HepG2 (cell line): ENCODE data around the gene TAF1C. TPM values are rescaled to one million over a fixed set of nuclear protein-coding genes. Genes with fewer than 3 reads are reported as not detected.

ENCODE experiments used
- ARID2 ChIP-seq: sonication (generic); formaldehyde crosslinking; IDR thresholded peaks from 2 replicates; pipeline ENCODE4 v1.8.1; 2022; ENCODE audit warnings: mild to moderate bottlenecking, missing genetic modification reagents, borderline replicate concordance
- ATM ChIP-seq: fragments of 450-650 bp; IDR thresholded peaks from 2 replicates; pipeline ENCODE4 v1.7.1; 2017; ENCODE audit warnings: mild to moderate bottlenecking, borderline replicate concordance
- CENPX ChIP-seq: sonication (generic); formaldehyde crosslinking; IDR thresholded peaks from 2 replicates; pipeline ENCODE4 v1.9.0; 2021; ENCODE audit warnings: mild to moderate bottlenecking, missing genetic modification reagents, moderate library complexity
- ELF4 ChIP-seq: sonication (generic); formaldehyde crosslinking; IDR thresholded peaks from 2 replicates; pipeline ENCODE4 v1.5.0; 2020; ENCODE audit warnings: missing genetic modification reagents, mild to moderate bottlenecking, moderate library complexity, borderline replicate concordance
- FIP1L1 ChIP-seq: fragments of 200-400 bp; formaldehyde crosslinking; IDR thresholded peaks from 2 replicates; pipeline ENCODE4 v1.6.1; 2018; ENCODE audit warnings: low read depth, mild to moderate bottlenecking, low read length, moderate library complexity, borderline replicate concordance; ENCODE audit not compliant: insufficient read depth
- FLYWCH1 ChIP-seq: sonication (generic); formaldehyde crosslinking; IDR thresholded peaks from 2 replicates; pipeline ENCODE4 v1.8.1; 2023; ENCODE audit warnings: mild to moderate bottlenecking, missing genetic modification reagents
- GTF2F1 ChIP-seq: fragments of 150-350 bp; IDR thresholded peaks from 2 replicates; pipeline ENCODE4 v1.6.1; 2014; ENCODE audit warnings: low read length
- HES4 ChIP-seq: sonication (generic); formaldehyde crosslinking; IDR thresholded peaks from 2 replicates; pipeline ENCODE4 v1.9.0; 2021; ENCODE audit warnings: mild to moderate bottlenecking, missing genetic modification reagents, borderline replicate concordance
- HOXA5 ChIP-seq: sonication (generic); formaldehyde crosslinking; IDR thresholded peaks from 2 replicates; pipeline ENCODE4 v1.4.0; 2020; ENCODE audit warnings: missing genetic modification reagents
- IKZF1 ChIP-seq: fragments of 450-650 bp; IDR thresholded peaks from 2 replicates; pipeline ENCODE4 v1.7.1; 2016
- MED13 ChIP-seq: sonication (generic); formaldehyde crosslinking; IDR thresholded peaks from 2 replicates; pipeline ENCODE4 v1.5.0; 2020; ENCODE audit warnings: missing genetic modification reagents
- MLLT10 ChIP-seq: sonication (generic); formaldehyde crosslinking; IDR thresholded peaks from 2 replicates; pipeline ENCODE4 v1.4.0; 2020; ENCODE audit warnings: missing genetic modification reagents
- MTF1 ChIP-seq: sonication (generic); formaldehyde crosslinking; IDR thresholded peaks from 2 replicates; pipeline ENCODE4 v1.5.0; 2020; ENCODE audit warnings: missing genetic modification reagents
- NCOA2 ChIP-seq: sonication (generic); formaldehyde crosslinking; IDR thresholded peaks from 2 replicates; pipeline ENCODE4 v1.8.0; 2022; ENCODE audit warnings: inconsistent platforms
- PCBP2 ChIP-seq: fragments of 200-400 bp; formaldehyde crosslinking; optimal IDR thresholded peaks from 2 replicates; pipeline ENCODE3; 2018; ENCODE audit warnings: low read length, low read depth; ENCODE audit not compliant: poor library complexity, severe bottlenecking
- POLR2AphosphoS2 ChIP-seq: IDR thresholded peaks from 2 replicates; pipeline ENCODE4 v1.6.1; 2011; ENCODE audit warnings: low read depth, low read length, improper control_type of control experiment
- SALL2 ChIP-seq: sonication (generic); formaldehyde crosslinking; IDR thresholded peaks from 2 replicates; pipeline ENCODE4 v1.8.1; 2023; ENCODE audit warnings: mild to moderate bottlenecking, missing genetic modification reagents, inconsistent platforms
- ZBTB42 ChIP-seq: sonication (generic); formaldehyde crosslinking; IDR thresholded peaks from 2 replicates; pipeline ENCODE4 v1.5.0; 2020; ENCODE audit warnings: mild to moderate bottlenecking, missing genetic modification reagents
- ZMAT3 ChIP-seq: sonication (generic); formaldehyde crosslinking; conservative IDR thresholded peaks from 2 replicates; pipeline ENCODE4 v1.7.0; 2021; ENCODE audit warnings: missing genetic modification reagents
- ZNF20 ChIP-seq: sonication (generic); formaldehyde crosslinking; IDR thresholded peaks from 2 replicates; pipeline ENCODE4 v1.4.0; 2020; ENCODE audit warnings: mild to moderate bottlenecking, moderate library complexity, missing genetic modification reagents
- ZNF251 ChIP-seq: sonication (generic); formaldehyde crosslinking; IDR thresholded peaks from 2 replicates; pipeline ENCODE4 v1.9.0; 2021; ENCODE audit warnings: mild to moderate bottlenecking, missing genetic modification reagents
- ZNF264 ChIP-seq: sonication (generic); formaldehyde crosslinking; IDR thresholded peaks from 2 replicates; pipeline ENCODE4 v1.4.0; 2020; ENCODE audit warnings: missing genetic modification reagents
- ZNF605 ChIP-seq: sonication (generic); formaldehyde crosslinking; IDR thresholded peaks from 2 replicates; pipeline ENCODE4 v1.8.0; 2022; ENCODE audit warnings: mild to moderate bottlenecking, missing genetic modification reagents
- ZNF776 ChIP-seq: sonication (generic); formaldehyde crosslinking; IDR thresholded peaks from 2 replicates; pipeline ENCODE4 v1.4.0; 2020; ENCODE audit warnings: mild to moderate bottlenecking, missing genetic modification reagents
- polyA plus RNA-seq, 8 experiments: library from polyadenylated mRNA; depleted of rRNA in 3 of 8; stranded (reverse) in 7 of 8; unstranded in 1 of 8; fragments of >200 nt; fragmentation: Illumina TruSeq in 4 of 8; extraction: Trizol in 4 of 8; gene quantifications; 2 replicates each; pipeline versions ENCODE4 v1.2.1 to v1.2.3, GENCODE V29; 2011 to 2016; ENCODE audit warnings: low read depth in 4 of 8, missing spikeins in 1 of 8, mixed read lengths in 1 of 8; ENCODE audit not compliant: insufficient read depth in 1 of 8
- total RNA-seq, 5 experiments: library from RNA; depleted of rRNA; stranded (reverse); fragments of >200 nt; fragmentation: Illumina TruSeq; extraction: Trizol; gene quantifications; 2 replicates each; pipeline ENCODE4 v1.2.3, GENCODE V29; 2016; ENCODE audit warnings: low read depth in 1 of 5
- TF ChIP-seq, protein P1 (sequence below): sonication (generic); formaldehyde crosslinking; IDR thresholded peaks from 2 replicates; pipeline ENCODE4 v1.4.0; 2020; ENCODE audit warnings: missing genetic modification reagents, borderline replicate concordance
- TF ChIP-seq, protein P2 (sequence below): IDR thresholded peaks from 2 replicates; pipeline ENCODE4 v1.6.1; 2016; ENCODE audit warnings: mild to moderate bottlenecking
- TF ChIP-seq, protein P3 (sequence below): fragments of 450-650 bp; IDR thresholded peaks from 2 replicates; pipeline ENCODE4 v1.6.1; 2017; ENCODE audit warnings: mild to moderate bottlenecking

Gene TAF1C
- total and polyA plus RNA-seq, 2 of the 13 experiments (the other 11 are each of a cell fraction or from before 2014, with no cell fraction given), result 15.6 to 20.8 TPM

DNA sequence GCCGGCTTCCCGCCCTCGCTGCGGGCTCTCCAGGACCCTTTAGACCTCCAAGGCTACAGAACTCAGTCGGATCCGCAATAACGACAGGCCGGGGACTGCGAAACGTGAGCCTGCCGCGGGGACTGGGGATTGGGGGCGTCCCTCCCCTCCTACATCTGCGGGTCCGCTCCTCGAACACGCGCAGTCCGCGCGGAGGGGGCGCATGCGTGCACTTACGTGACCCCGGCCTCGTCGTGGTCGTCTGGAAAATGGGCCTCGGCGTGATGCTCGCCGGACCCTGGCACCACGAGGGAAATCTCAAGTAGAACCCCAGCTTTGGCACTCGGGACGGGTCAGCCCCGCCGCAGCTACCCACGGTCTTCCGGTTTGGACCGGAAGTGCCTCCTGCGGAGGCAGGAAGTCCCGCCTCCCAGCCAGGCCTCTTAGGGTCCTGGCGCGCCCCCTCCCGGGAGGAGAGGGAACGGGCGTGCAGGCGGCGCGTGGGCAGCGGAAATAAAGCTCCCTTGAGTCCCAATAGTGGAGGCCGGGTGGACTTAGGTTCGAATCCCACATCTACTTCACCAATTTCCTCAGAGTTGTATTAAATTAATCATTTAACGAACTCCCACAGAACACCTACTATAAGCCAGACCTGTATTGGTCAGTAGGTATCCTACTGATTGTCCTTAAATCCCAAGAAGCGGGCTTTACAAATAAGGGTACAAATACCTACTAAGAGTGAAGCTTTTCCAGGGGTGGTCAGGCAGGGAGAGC lies at the start of gene TAF1C (continued):
- TF ChIP-seq, protein P1, sequence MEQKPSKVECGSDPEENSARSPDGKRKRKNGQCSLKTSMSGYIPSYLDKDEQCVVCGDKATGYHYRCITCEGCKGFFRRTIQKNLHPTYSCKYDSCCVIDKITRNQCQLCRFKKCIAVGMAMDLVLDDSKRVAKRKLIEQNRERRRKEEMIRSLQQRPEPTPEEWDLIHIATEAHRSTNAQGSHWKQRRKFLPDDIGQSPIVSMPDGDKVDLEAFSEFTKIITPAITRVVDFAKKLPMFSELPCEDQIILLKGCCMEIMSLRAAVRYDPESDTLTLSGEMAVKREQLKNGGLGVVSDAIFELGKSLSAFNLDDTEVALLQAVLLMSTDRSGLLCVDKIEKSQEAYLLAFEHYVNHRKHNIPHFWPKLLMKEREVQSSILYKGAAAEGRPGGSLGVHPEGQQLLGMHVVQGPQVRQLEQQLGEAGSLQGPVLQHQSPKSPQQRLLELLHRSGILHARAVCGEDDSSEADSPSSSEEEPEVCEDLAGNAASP (CRISPR knock-in tag), result peak; percentile 76
- TF ChIP-seq POLR2AphosphoS2 (no peak), FLYWCH1 (no peak), ARID2 (no peak), PCBP2 (no peak), MTF1 (CRISPR knock-in tag) (0 out of 2 replicates have a peak, but pooled peaks have one; percentile 24), ZBTB42 (CRISPR knock-in tag) (no peak), HOXA5 (peak; percentile 95), MLLT10 (CRISPR knock-in tag) (no peak), SALL2 (peak; percentile 96), ZNF251 (no peak), GTF2F1 (0 out of 2 replicates have a peak, but pooled peaks have one; percentile 6), NCOA2 (peak; percentile 43; the same call in 1 of the 2 replicates), FIP1L1 (0 out of 2 replicates have a peak, but pooled peaks have one; percentile 53), IKZF1 (no peak), ZNF20 (CRISPR knock-in tag) (no peak; the same call in 1 of the 2 replicates), ZNF605 (peak; percentile 85), CENPX (CRISPR knock-in tag) (no peak), ZMAT3 (CRISPR knock-in tag) (peak; percentile 85), ZNF264 (CRISPR knock-in tag) (peak; percentile 38; the same call in 1 of the 2 replicates), ELF4 (CRISPR knock-in tag) (peak; percentile 84; the same call in 1 of the 2 replicates), ZNF776 (CRISPR knock-in tag) (peak; percentile 92), MED13 (CRISPR knock-in tag) (0 out of 2 replicates have a peak, but pooled peaks have one; percentile 86), HES4 (peak; percentile 50; the same call in 1 of the 2 replicates), ATM (no peak)
- TF ChIP-seq, protein P2, sequence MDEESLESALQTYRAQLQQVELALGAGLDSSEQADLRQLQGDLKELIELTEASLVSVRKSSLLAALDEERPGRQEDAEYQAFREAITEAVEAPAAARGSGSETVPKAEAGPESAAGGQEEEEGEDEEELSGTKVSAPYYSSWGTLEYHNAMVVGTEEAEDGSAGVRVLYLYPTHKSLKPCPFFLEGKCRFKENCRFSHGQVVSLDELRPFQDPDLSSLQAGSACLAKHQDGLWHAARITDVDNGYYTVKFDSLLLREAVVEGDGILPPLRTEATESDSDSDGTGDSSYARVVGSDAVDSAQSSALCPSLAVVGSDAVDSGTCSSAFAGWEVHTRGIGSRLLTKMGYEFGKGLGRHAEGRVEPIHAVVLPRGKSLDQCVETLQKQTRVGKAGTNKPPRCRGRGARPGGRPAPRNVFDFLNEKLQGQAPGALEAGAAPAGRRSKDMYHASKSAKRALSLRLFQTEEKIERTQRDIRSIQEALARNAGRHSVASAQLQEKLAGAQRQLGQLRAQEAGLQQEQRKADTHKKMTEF, result peak; percentile 88
- TF ChIP-seq, protein P3, sequence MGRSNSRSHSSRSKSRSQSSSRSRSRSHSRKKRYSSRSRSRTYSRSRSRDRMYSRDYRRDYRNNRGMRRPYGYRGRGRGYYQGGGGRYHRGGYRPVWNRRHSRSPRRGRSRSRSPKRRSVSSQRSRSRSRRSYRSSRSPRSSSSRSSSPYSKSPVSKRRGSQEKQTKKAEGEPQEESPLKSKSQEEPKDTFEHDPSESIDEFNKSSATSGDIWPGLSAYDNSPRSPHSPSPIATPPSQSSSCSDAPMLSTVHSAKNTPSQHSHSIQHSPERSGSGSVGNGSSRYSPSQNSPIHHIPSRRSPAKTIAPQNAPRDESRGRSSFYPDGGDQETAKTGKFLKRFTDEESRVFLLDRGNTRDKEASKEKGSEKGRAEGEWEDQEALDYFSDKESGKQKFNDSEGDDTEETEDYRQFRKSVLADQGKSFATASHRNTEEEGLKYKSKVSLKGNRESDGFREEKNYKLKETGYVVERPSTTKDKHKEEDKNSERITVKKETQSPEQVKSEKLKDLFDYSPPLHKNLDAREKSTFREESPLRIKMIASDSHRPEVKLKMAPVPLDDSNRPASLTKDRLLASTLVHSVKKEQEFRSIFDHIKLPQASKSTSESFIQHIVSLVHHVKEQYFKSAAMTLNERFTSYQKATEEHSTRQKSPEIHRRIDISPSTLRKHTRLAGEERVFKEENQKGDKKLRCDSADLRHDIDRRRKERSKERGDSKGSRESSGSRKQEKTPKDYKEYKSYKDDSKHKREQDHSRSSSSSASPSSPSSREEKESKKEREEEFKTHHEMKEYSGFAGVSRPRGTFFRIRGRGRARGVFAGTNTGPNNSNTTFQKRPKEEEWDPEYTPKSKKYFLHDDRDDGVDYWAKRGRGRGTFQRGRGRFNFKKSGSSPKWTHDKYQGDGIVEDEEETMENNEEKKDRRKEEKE, result no peak
